H1 (cell line): Measurements from ENCODE around the gene EPHA3.

Source experiments
- BRCA1 ChIP-seq: IDR thresholded peaks from 2 replicates; pipeline ENCODE4 v1.6.1; 2012; ENCODE audit warnings: low read depth, low read length, improper control_type of control experiment
- EP300 ChIP-seq, 2 experiments: IDR thresholded peaks; 1 replicate in 1 of 2; 2 replicates in 1 of 2; pipeline ENCODE4 v1.6.1; 2011 to 2012; ENCODE audit warnings: low read depth in 2 of 2, low read length in 2 of 2, mild to moderate bottlenecking in 2 of 2, borderline replicate concordance in 1 of 2, inconsistent platforms in 1 of 2, moderate library complexity in 1 of 2
- GABPA ChIP-seq: IDR thresholded peaks from 2 replicates; pipeline ENCODE4 v1.6.1; 2011; ENCODE audit warnings: mild to moderate bottlenecking, low read length, moderate library complexity, borderline replicate concordance; ENCODE audit not compliant: insufficient read depth
- POLR2A ChIP-seq, 2 experiments: IDR thresholded peaks; 1 replicate in 1 of 2; 2 replicates in 1 of 2; pipeline ENCODE4 v1.6.1; 2011; ENCODE audit warnings: low read depth in 2 of 2, low read length in 2 of 2, mild to moderate bottlenecking in 2 of 2; ENCODE audit errors: control extremely low read depth in 1 of 2
- POLR2AphosphoS5 ChIP-seq: IDR thresholded peaks from 2 replicates; pipeline ENCODE4 v1.6.1; 2011; ENCODE audit warnings: low read depth, low read length
- TF ChIP-seq, protein P1 (sequence below), 3 experiments: IDR thresholded peaks; 1 replicate in 2 of 3; 2 replicates in 1 of 3; pipeline versions ENCODE4 v1.5.1 to v1.6.1; 2011; ENCODE audit warnings: low read length in 3 of 3, mild to moderate bottlenecking in 3 of 3, inconsistent platforms in 2 of 3, low read depth in 1 of 3, moderate library complexity in 1 of 3; ENCODE audit not compliant: insufficient read depth in 1 of 3; ENCODE audit errors: control extremely low read depth in 1 of 3
- TF ChIP-seq, protein P2 (sequence below): IDR thresholded peaks from 2 replicates; pipeline ENCODE4 v1.6.1; 2012; ENCODE audit warnings: low read length, inconsistent platforms
- TF ChIP-seq, protein P3 (sequence below): IDR thresholded peaks from 2 replicates; pipeline ENCODE4 v1.6.1; 2011; ENCODE audit warnings: low read depth, mild to moderate bottlenecking, low read length; ENCODE audit not compliant: insufficient read depth
- TF ChIP-seq, protein P4 (sequence below): IDR thresholded peaks from 2 replicates; pipeline ENCODE4 v1.6.1; 2011; ENCODE audit warnings: low read length, improper control_type of control experiment

DNA sequence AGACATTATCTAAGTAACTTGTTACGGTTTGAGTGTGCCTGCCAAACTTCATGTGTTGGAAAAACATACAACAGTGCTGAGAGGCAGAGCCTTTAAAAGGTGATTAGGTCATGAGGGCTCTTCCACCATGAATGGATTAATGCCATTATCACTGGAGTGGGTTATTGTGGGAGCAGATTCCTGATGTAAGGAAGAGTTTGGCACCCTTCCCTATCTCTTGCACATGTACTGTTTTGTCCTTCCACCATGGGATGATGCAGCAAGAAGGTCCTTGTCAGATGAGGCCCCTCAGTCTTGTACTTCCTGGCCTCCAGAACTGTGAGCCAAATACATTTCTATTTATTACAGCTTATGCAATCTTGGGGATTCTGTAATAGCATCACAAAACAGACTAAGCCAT is 413.9 kb downstream of the EPHA3 start:
- TF ChIP-seq, protein P1, sequence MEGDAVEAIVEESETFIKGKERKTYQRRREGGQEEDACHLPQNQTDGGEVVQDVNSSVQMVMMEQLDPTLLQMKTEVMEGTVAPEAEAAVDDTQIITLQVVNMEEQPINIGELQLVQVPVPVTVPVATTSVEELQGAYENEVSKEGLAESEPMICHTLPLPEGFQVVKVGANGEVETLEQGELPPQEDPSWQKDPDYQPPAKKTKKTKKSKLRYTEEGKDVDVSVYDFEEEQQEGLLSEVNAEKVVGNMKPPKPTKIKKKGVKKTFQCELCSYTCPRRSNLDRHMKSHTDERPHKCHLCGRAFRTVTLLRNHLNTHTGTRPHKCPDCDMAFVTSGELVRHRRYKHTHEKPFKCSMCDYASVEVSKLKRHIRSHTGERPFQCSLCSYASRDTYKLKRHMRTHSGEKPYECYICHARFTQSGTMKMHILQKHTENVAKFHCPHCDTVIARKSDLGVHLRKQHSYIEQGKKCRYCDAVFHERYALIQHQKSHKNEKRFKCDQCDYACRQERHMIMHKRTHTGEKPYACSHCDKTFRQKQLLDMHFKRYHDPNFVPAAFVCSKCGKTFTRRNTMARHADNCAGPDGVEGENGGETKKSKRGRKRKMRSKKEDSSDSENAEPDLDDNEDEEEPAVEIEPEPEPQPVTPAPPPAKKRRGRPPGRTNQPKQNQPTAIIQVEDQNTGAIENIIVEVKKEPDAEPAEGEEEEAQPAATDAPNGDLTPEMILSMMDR (IDR thresholded peaks at IDR 0.05; ENCODE audit: control extremely low read depth in 1 of 3, insufficient read depth in 1 of 3, low read depth in 1 of 3, low read length in 3 of 3), result no peak
- TF ChIP-seq EP300 (IDR thresholded peaks at IDR 0.05; ENCODE audit: borderline replicate concordance in 1 of 2, low read depth in 2 of 2, low read length in 2 of 2) (no peak), GABPA (no peak), BRCA1 (no peak), POLR2AphosphoS5 (no peak), POLR2A (IDR thresholded peaks at IDR 0.05; ENCODE audit: control extremely low read depth in 1 of 2, low read depth in 2 of 2, low read length in 2 of 2) (no peak)
- TF ChIP-seq, protein P2, sequence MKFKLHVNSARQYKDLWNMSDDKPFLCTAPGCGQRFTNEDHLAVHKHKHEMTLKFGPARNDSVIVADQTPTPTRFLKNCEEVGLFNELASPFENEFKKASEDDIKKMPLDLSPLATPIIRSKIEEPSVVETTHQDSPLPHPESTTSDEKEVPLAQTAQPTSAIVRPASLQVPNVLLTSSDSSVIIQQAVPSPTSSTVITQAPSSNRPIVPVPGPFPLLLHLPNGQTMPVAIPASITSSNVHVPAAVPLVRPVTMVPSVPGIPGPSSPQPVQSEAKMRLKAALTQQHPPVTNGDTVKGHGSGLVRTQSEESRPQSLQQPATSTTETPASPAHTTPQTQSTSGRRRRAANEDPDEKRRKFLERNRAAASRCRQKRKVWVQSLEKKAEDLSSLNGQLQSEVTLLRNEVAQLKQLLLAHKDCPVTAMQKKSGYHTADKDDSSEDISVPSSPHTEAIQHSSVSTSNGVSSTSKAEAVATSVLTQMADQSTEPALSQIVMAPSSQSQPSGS, result no peak
- TF ChIP-seq, protein P3, sequence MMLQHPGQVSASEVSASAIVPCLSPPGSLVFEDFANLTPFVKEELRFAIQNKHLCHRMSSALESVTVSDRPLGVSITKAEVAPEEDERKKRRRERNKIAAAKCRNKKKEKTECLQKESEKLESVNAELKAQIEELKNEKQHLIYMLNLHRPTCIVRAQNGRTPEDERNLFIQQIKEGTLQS, result no peak
- TF ChIP-seq, protein P4, sequence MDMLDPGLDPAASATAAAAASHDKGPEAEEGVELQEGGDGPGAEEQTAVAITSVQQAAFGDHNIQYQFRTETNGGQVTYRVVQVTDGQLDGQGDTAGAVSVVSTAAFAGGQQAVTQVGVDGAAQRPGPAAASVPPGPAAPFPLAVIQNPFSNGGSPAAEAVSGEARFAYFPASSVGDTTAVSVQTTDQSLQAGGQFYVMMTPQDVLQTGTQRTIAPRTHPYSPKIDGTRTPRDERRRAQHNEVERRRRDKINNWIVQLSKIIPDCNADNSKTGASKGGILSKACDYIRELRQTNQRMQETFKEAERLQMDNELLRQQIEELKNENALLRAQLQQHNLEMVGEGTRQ, result no peak
